H1 (cell line): ENCODE data around the gene PLXDC2.

Source experiments
- BCL11A ChIP-seq, 2 experiments: IDR thresholded peaks; one replicate each; pipeline ENCODE4 v1.6.1; 2011; ENCODE audit warnings: low read depth in 2 of 2, low read length in 2 of 2, mild to moderate bottlenecking in 2 of 2
- BRCA1 ChIP-seq: IDR thresholded peaks from 2 replicates; pipeline ENCODE4 v1.6.1; 2012; ENCODE audit warnings: low read depth, low read length, improper control_type of control experiment
- EP300 ChIP-seq, 2 experiments: IDR thresholded peaks; 1 replicate in 1 of 2; 2 replicates in 1 of 2; pipeline ENCODE4 v1.6.1; 2011 to 2012; ENCODE audit warnings: low read depth in 2 of 2, low read length in 2 of 2, mild to moderate bottlenecking in 2 of 2, borderline replicate concordance in 1 of 2, inconsistent platforms in 1 of 2, moderate library complexity in 1 of 2
- HDAC2 ChIP-seq, 2 experiments: fragments of 300-600 bp in 1 of 2; sonication (generic) in 1 of 2; IDR thresholded peaks; 2 replicates each; pipeline ENCODE4 v1.6.1; 2011 to 2012; ENCODE audit warnings: low read depth in 2 of 2, low read length in 2 of 2, mild to moderate bottlenecking in 2 of 2, moderate library complexity in 2 of 2, borderline replicate concordance in 1 of 2, inconsistent platforms in 1 of 2
- POLR2A ChIP-seq, 2 experiments: IDR thresholded peaks; 1 replicate in 1 of 2; 2 replicates in 1 of 2; pipeline ENCODE4 v1.6.1; 2011; ENCODE audit warnings: low read depth in 2 of 2, low read length in 2 of 2, mild to moderate bottlenecking in 2 of 2; ENCODE audit errors: control extremely low read depth in 1 of 2
- SP4 ChIP-seq: IDR thresholded peaks from 2 replicates; pipeline ENCODE4 v1.6.1; 2012; ENCODE audit warnings: low read length, inconsistent platforms
- TCF12 ChIP-seq: IDR thresholded peaks from 2 replicates; pipeline ENCODE4 v1.6.1; 2011; ENCODE audit warnings: low read depth, mild to moderate bottlenecking, low read length
- TF ChIP-seq, protein P1 (sequence below), 3 experiments: IDR thresholded peaks; 1 replicate in 2 of 3; 2 replicates in 1 of 3; pipeline versions ENCODE4 v1.5.1 to v1.6.1; 2011; ENCODE audit warnings: low read length in 3 of 3, mild to moderate bottlenecking in 3 of 3, inconsistent platforms in 2 of 3, low read depth in 1 of 3, moderate library complexity in 1 of 3; ENCODE audit not compliant: insufficient read depth in 1 of 3; ENCODE audit errors: control extremely low read depth in 1 of 3
- TF ChIP-seq, protein P2 (sequence below): IDR thresholded peaks from 2 replicates; pipeline ENCODE4 v1.6.1; 2012; ENCODE audit warnings: inconsistent platforms
- TF ChIP-seq, protein P3 (sequence below): IDR thresholded peaks from 2 replicates; pipeline ENCODE4 v1.6.1; 2012; ENCODE audit warnings: low read length, inconsistent platforms

DNA sequence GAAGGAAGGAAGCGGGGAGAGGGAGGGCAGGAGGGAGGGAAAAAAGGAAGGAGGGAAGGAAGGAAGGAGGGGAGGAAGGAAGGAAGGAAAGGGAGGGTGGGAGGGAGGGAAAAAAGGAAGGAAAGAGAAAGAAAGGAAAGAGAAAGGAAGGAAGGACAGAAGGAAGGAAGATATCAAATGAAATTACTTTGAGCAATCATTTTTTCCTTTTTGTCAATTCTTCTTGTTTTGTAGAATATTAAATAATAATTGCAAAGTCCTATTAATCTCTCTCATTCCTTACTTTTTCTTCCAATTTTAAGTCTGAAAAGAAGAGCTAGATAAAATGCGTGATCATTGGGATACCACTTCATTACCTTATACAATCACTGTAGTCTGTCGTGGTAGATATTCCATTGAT lies 117.5 kb downstream of the PLXDC2 start:
- TF ChIP-seq, protein P1, sequence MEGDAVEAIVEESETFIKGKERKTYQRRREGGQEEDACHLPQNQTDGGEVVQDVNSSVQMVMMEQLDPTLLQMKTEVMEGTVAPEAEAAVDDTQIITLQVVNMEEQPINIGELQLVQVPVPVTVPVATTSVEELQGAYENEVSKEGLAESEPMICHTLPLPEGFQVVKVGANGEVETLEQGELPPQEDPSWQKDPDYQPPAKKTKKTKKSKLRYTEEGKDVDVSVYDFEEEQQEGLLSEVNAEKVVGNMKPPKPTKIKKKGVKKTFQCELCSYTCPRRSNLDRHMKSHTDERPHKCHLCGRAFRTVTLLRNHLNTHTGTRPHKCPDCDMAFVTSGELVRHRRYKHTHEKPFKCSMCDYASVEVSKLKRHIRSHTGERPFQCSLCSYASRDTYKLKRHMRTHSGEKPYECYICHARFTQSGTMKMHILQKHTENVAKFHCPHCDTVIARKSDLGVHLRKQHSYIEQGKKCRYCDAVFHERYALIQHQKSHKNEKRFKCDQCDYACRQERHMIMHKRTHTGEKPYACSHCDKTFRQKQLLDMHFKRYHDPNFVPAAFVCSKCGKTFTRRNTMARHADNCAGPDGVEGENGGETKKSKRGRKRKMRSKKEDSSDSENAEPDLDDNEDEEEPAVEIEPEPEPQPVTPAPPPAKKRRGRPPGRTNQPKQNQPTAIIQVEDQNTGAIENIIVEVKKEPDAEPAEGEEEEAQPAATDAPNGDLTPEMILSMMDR (IDR thresholded peaks at IDR 0.05; ENCODE audit: control extremely low read depth in 1 of 3, insufficient read depth in 1 of 3, low read depth in 1 of 3, low read length in 3 of 3): no peak
- TF ChIP-seq TCF12 (no peak), SP4 (no peak), BRCA1 (no peak), POLR2A (IDR thresholded peaks at IDR 0.05; ENCODE audit: control extremely low read depth in 1 of 2, low read depth in 2 of 2, low read length in 2 of 2) (no peak), BCL11A (IDR thresholded peaks at IDR 0.05; ENCODE audit: low read depth in 2 of 2, low read length in 2 of 2) (no peak), EP300 (IDR thresholded peaks at IDR 0.05; ENCODE audit: borderline replicate concordance in 1 of 2, low read depth in 2 of 2, low read length in 2 of 2) (no peak), HDAC2 (IDR thresholded peaks at IDR 0.05; ENCODE audit: borderline replicate concordance in 1 of 2, low read depth in 2 of 2, low read length in 2 of 2) (no peak)
- TF ChIP-seq, protein P2, sequence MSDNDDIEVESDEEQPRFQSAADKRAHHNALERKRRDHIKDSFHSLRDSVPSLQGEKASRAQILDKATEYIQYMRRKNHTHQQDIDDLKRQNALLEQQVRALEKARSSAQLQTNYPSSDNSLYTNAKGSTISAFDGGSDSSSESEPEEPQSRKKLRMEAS: no peak
- TF ChIP-seq, protein P3, sequence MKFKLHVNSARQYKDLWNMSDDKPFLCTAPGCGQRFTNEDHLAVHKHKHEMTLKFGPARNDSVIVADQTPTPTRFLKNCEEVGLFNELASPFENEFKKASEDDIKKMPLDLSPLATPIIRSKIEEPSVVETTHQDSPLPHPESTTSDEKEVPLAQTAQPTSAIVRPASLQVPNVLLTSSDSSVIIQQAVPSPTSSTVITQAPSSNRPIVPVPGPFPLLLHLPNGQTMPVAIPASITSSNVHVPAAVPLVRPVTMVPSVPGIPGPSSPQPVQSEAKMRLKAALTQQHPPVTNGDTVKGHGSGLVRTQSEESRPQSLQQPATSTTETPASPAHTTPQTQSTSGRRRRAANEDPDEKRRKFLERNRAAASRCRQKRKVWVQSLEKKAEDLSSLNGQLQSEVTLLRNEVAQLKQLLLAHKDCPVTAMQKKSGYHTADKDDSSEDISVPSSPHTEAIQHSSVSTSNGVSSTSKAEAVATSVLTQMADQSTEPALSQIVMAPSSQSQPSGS: no peak
